Fibroblast of pulmonary artery (primary cell): ENCODE measurements around the gene MAP2K1.
A peak's percentile ranks its signal among the peaks of the same experiment; 100 is the strongest.

Experiments
- DNase-seq: peaks from one replicate; pipeline ENCODE4 v3.0.0-alpha.2; 2010; ENCODE audit warnings: low read depth
- H3K4me3 ChIP-seq: replicated peaks from 2 replicates; pipeline ENCODE4 v1.5.1; 2011; ENCODE audit warnings: low read depth, mild to moderate bottlenecking, control low read depth, low read length, moderate library complexity
- CTCF ChIP-seq: IDR thresholded peaks from 2 replicates; pipeline ENCODE4 v1.5.1; 2011; ENCODE audit warnings: mild to moderate bottlenecking, control low read depth, low read length, inconsistent platforms; ENCODE audit errors: missing control alignments

Gene MAP2K1

GRCh38 chr15:66404532-66404931, 17.8 kb downstream of the MAP2K1 start:
- H3K4me3 ChIP-seq: no peak overlapping the region
- DNase-seq: no peak
- TF ChIP-seq CTCF: no peak

- no peak for TF ChIP-seq CTCF
- no peak overlapping the region for H3K4me3 ChIP-seq
- peak; percentile 21 for DNase-seq
Observed at GRCh38 chr15:66405007-66405406, 18.3 kb downstream of the MAP2K1 start.

- H3K4me3 ChIP-seq: no peak overlapping the region
- TF ChIP-seq CTCF: no peak
- peak; percentile 56 for DNase-seq
Observed at GRCh38 chr15:66405615-66406014, 18.9 kb downstream of the MAP2K1 start.

- TF ChIP-seq CTCF: no peak
- H3K4me3 ChIP-seq: no peak overlapping the region
- DNase-seq: no peak
Observed at GRCh38 chr15:66408254-66408653, 21.5 kb downstream of the MAP2K1 start.

- TF ChIP-seq CTCF: no peak
- DNase-seq: peak; percentile 54
- H3K4me3 ChIP-seq: no peak overlapping the region
Observed at GRCh38 chr15:66408675-66409282, 22.1 kb downstream of the MAP2K1 start.

- no peak for DNase-seq
- TF ChIP-seq CTCF: no peak
- no peak overlapping the region for H3K4me3 ChIP-seq
Observed at GRCh38 chr15:66409565-66410108, 22.9 kb downstream of the MAP2K1 start.

GRCh38 chr15:66411190-66411589, 24.5 kb downstream of the MAP2K1 start:
- H3K4me3 ChIP-seq: no peak overlapping the region
- TF ChIP-seq CTCF: no peak

More at GRCh38 chr15:66411190-66411589, 24.5 kb downstream of the MAP2K1 start:
- no peak for DNase-seq
